Activated CD4-positive, alpha-beta T cell treated with anti-CD3 and anti-CD28 coated beads, Interleukin-2, Interleukin-6, amounts not matched to agents 100 ng/mL and 50 ng/mL, durations not matched to agents 16 hours and 8 hours (primary cell): ENCODE results near the gene ABCF1.
A peak's percentile ranks its signal among the peaks of the same experiment; 100 is the strongest.

Experiments used
- DNase-seq: peaks from one replicate; pipeline ENCODE4 v3.0.0-alpha.2; 2020

The ABCF1 gene

GRCh38 chr6:30603961-30604360, 32.7 kb downstream of the ABCF1 start:
- DNase-seq, result no peak

- DNase-seq, result no peak
Observed at GRCh38 chr6:30610065-30610464, 38.8 kb downstream of the ABCF1 start.

GRCh38 chr6:30611150-30611855, 40.1 kb downstream of the ABCF1 start:
- no peak for DNase-seq

GRCh38 chr6:30611856-30612194, 40.6 kb downstream of the ABCF1 start:
- no peak for DNase-seq

GRCh38 chr6:30612213-30612612, 41.0 kb downstream of the ABCF1 start:
- no peak for DNase-seq

GRCh38 chr6:30612687-30613248, 41.5 kb downstream of the ABCF1 start:
- no peak for DNase-seq

GRCh38 chr6:30613251-30614043, 42.2 kb downstream of the ABCF1 start:
- DNase-seq, result peak; percentile 35

- no peak for DNase-seq
Observed at GRCh38 chr6:30614044-30614842, 43.0 kb downstream of the ABCF1 start.

GRCh38 chr6:30614843-30615218, 43.6 kb downstream of the ABCF1 start:
- DNase-seq, result peak; percentile 94

- DNase-seq, result peak; percentile 69
Observed at GRCh38 chr6:30615219-30615957, 44.1 kb downstream of the ABCF1 start.

- DNase-seq, result peak; percentile 51
Observed at GRCh38 chr6:30615958-30616810, 44.9 kb downstream of the ABCF1 start.

- DNase-seq, result peak; percentile 100
Observed at GRCh38 chr6:30616811-30617564, 45.7 kb downstream of the ABCF1 start, which contains the start of gene PPP1R10. PPP1R10 (minus strand) TSS chr6:30617243; CDS start chr6:30609944, 7,299 bp downstream.

GRCh38 chr6:30617565-30618269, 46.5 kb downstream of the ABCF1 start, which contains the start of gene MRPS18B:
MRPS18B (plus strand) TSS chr6:30617840; CDS start chr6:30617866, 26 bp downstream.
- peak; percentile 98 for DNase-seq

- no peak for DNase-seq
Observed at GRCh38 chr6:30618270-30618797, 47.1 kb downstream of the ABCF1 start.

GRCh38 chr6:30619561-30619960, 48.3 kb downstream of the ABCF1 start:
- DNase-seq, result no peak

GRCh38 chr6:30625511-30625910, 54.3 kb downstream of the ABCF1 start:
- no peak for DNase-seq

GRCh38 chr6:30626484-30627366, 55.5 kb downstream of the ABCF1 start, which contains the start of gene ATAT1:
ATAT1 (plus strand) TSS chr6:30626874.
- DNase-seq, result peak; percentile 89

GRCh38 chr6:30635834-30636233, 64.6 kb downstream of the ABCF1 start:
- DNase-seq, result no peak
